DMS114 treated with DMSO at 0.1 percent for 48 hours (cell line): ENCODE measurements around the gene GNAI3.

Experiments
- DNase-seq: peaks from one replicate; lab custom pipeline; 2025; ENCODE audit not compliant: unreplicated experiment; lab: John Stamatoyannopoulos, UW

Gene GNAI3

GRCh38 chr1:109592916-109593315 is 44.5 kb downstream of the GNAI3 start:
- no peak for DNase-seq

GRCh38 chr1:109595531-109595930 is 47.1 kb downstream of the GNAI3 start:
- no peak for DNase-seq

- no peak for DNase-seq
Observed at GRCh38 chr1:109598156-109598555, 49.7 kb downstream of the GNAI3 start.

GRCh38 chr1:109598655-109599054 is 50.2 kb downstream of the GNAI3 start:
- DNase-seq: no peak

GRCh38 chr1:109603229-109603628 is 54.8 kb downstream of the GNAI3 start:
- DNase-seq: no peak

- no peak for DNase-seq
Observed at GRCh38 chr1:109605381-109605780, 57.0 kb downstream of the GNAI3 start.

- DNase-seq: no peak
Observed at GRCh38 chr1:109609881-109610280, 61.5 kb downstream of the GNAI3 start.

GRCh38 chr1:109610609-109611307 is 62.3 kb downstream of the GNAI3 start:
- no peak for DNase-seq

GRCh38 chr1:109611308-109611990 is 63.0 kb downstream of the GNAI3 start:
- DNase-seq: no peak

- no peak for DNase-seq
Observed at GRCh38 chr1:109613361-109614147, 65.1 kb downstream of the GNAI3 start.

- no peak for DNase-seq
Observed at GRCh38 chr1:109615879-109616278, 67.5 kb downstream of the GNAI3 start.

- no peak for DNase-seq
Observed at GRCh38 chr1:109616391-109616790, 68.0 kb downstream of the GNAI3 start.

- DNase-seq: no peak
Observed at GRCh38 chr1:109617291-109617801, 68.9 kb downstream of the GNAI3 start.

- no peak for DNase-seq
Observed at GRCh38 chr1:109618661-109619575, 70.5 kb downstream of the GNAI3 start.

GRCh38 chr1:109619576-109620400 is 71.4 kb downstream of the GNAI3 start, which contains the start of the genes AMPD2 and GNAT2:
Gene AMPD2, plus strand, starts transcription at chr1:109619837. Its CDS starts 1,339 bp downstream, at chr1:109621176.
Gene GNAT2, minus strand, starts transcription at chr1:109619616. Its CDS starts 6,746 bp downstream, at chr1:109612870.
- peak; percentile 65 for DNase-seq

GRCh38 chr1:109620401-109620791 is 72.0 kb downstream of the GNAI3 start:
- DNase-seq: no peak

- DNase-seq: peak; percentile 84
Observed at GRCh38 chr1:109620841-109621286, 72.4 kb downstream of the GNAI3 start.

GRCh38 chr1:109621379-109622136 is 73.1 kb downstream of the GNAI3 start:
- no peak for DNase-seq
